HG03442 (cell line): ENCODE measurements around the gene HFM1.

Experiments
- ATAC-seq: cut with Tn5 transposase; IDR thresholded peaks from one replicate; pipeline ENCODE4 v1.9.1; 2021; ENCODE audit warnings: mild to moderate bottlenecking, moderate library complexity; ENCODE audit not compliant: unreplicated experiment

HFM1 gene

DNA sequence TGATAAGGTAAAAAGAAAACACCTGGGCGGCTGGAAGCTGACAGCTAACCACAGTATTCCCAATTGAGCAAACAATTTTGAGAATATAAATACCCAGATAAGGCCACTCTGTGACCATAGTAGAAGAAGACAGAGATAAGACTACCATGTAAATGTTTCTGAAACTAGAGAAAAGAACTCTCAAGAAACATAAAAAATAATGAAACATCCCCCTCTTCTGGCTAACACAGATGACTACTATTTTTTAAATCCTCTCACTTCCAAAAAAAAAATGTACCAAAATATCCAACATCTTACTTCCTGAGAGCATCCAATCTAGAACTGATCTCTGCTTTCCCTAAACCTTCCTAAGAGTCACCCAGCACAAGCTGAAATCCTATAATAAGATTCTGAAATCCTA, 125.9 kb downstream of the HFM1 start:
- no peak for ATAC-seq

GRCh38 chr1:91273875-91274274, 130.8 kb downstream of the HFM1 start:
- ATAC-seq = no peak

DNA sequence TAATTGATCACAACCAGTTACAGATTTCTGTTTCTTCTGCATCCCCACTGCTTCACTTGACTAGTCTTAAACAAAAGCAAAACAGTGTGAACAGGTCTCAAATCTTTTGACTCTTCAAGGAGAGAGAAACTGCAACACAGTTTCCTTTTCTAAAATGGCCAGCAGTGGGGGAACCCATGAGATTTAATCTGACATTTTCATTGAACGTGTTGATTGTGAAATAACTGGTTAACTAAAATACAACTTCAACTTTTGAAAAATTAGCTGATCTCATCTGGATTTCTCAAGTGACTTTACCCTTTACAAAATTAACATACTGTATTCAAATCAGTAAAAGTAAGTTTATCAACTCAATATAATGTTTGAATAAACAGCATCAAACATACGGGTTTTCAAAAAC, 143.0 kb downstream of the HFM1 start:
- no peak for ATAC-seq

GRCh38 chr1:91245435-91245834, 159.2 kb downstream of the HFM1 start:
- ATAC-seq = no peak

DNA sequence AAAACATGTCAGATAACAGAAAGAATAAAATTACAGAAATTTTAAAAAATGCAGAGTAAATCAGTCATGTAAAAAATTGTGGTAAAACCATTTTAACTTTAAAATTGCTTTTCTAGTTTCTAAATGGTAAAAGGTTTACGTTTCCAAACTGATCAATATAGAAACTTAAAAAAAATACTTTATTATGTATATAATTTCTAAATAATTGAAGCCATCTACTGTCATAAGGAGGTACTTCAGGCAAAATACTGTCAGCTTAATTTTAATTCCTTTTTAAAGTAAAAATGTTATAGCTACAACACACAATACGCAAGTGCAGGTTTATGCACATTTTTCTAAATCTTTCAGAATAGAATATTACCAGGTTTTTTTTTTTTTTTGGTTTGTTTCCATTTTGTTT, 159.9 kb downstream of the HFM1 start:
- ATAC-seq = no peak

GRCh38 chr1:91243171-91243570, 161.5 kb downstream of the HFM1 start:
- ATAC-seq = no peak

GRCh38 chr1:91234181-91234580, 170.5 kb downstream of the HFM1 start:
- ATAC-seq = no peak

DNA sequence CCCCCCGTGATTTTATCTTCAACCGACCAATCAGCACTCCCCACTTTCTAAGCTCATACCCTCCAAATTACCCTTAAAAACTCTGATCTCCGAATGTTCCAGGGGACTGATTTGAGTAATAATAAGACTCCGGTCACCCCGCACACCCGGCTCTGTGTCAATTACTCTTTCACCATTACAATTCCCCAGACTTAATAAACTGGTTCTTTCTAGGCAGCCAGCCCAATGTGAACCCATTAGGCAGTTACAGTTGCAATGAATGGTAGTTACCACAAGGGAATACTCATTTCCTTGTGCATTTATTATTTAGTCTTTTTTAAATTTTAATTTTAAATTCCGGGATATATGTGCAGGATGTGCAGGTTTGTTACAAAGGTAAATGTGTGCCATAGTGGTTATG, 177.9 kb downstream of the HFM1 start:
- ATAC-seq = no peak

DNA sequence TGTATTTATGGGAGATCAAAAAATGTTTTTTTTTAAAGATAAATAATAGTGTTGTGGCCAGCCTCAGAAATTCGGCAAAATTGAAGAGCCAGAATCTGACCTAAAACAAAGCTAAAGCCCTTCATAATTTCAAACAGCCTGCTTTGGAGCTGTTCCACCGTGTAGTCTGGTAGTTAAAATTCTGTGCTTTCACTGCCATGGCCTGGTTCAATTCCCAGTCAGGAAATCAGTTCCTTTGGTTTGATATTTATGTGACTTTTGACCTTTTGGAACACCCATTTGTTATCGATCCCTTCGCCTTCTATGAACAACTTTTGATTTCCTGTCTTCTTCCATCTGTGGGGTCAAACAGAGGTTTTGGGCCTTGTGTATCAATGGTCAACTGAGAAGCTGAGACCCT, 179.8 kb downstream of the HFM1 start:
- ATAC-seq = no peak

- ATAC-seq = no peak
Measured at GRCh38 chr1:91221017-91221416, 183.6 kb downstream of the HFM1 start.

GRCh38 chr1:91217911-91218310, 186.7 kb downstream of the HFM1 start:
- ATAC-seq = no peak
